NCI-H1930 (cell line): Measurements from ENCODE around the gene CELF2.

ENCODE experiments used
- DNase-seq, 2 experiments: peaks; one replicate each; lab custom pipeline; 2025; lab: John Stamatoyannopoulos, UW

The CELF2 gene

DNA sequence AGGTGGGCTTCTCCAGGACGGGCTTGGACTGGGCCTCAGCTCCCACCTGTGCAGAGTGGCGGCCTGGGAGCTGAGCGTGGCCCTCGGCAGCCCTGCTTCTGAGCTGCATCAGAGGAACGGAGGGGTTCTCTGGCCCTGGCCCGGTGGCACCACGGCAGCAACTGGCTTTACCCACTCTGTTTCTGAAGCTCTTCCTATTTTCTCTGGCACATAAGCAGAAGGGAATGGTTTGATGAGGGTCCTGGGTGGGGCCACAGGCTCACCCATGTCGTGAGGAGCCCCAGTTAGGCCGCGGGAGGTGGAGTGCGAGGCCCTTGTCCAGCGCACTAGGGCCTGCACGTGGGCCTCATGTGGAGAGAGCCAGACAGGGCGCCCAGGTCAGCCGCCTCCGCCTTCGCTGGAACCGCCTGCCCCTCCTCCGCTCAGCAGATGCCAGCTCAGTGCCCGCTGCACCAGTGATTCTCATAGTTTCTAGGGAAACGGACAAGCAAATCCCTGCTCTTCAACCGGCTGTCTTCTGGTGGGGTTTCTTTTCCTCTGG, 284.0 kb downstream of the CELF2 start:
- no peak for DNase-seq

- DNase-seq: no peak
These were observed 284.5 kb downstream of the CELF2 start for GRCh38 chr10:11302181-11302580.

- DNase-seq: no peak
These were observed 285.9 kb downstream of the CELF2 start for GRCh38 chr10:11303361-11304170.

DNA sequence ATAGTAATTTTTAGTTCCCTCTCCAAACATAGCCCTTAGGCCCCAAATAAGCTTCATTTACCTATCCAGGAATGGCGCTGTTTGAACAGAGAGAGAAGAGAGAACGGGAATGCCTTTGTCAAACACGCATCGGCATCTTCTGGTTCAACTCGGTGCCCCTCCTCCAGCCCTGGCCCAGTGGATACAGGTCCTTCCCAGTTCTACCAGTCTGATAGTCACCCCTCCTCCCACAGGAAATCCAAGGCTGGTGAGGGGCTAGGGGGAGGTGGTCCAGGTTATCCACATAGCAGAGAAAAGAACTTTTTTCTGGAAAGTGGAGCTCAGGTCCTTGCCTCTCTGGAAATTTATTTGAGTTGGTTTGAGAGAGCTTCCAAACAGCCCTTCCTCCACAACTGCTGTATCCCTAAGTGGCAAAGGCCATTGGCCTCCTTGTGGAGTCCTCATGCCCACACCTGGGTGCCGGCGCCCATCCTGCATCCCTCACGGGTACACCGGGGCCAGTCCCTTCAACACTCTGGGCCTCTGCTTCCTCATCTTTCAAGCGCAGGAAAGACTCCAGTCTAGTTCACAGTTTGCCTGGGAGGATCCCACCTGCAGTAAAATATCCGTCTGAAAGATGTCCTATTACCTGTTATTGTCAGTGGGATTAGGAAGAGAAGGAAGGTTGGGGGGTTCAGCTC, 287.4 kb downstream of the CELF2 start:
- DNase-seq: no peak

GRCh38 chr10:11305825-11306593, 288.3 kb downstream of the CELF2 start:
- no peak for DNase-seq

- no peak for DNase-seq
These were observed 289.3 kb downstream of the CELF2 start for GRCh38 chr10:11307004-11307403.

DNA sequence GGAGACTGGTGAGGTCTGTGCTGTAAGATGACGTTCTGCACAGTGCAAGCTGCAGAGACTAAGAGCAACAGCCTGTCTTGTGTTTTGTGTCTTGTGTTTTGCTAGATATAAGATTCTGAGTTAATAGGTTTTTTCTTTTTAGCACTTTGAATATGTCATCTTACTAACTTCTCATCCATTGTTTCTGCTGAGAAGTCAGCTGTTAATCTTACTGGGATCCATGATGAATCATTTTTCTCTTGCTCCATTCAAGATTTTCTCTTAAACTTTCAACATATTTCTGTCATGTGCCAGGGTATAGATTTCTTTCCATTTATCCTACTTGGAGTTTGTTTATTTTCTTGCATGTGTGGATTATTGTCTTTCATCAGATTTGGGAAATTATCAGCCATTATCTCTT, 290.3 kb downstream of the CELF2 start:
- DNase-seq: no peak

DNA sequence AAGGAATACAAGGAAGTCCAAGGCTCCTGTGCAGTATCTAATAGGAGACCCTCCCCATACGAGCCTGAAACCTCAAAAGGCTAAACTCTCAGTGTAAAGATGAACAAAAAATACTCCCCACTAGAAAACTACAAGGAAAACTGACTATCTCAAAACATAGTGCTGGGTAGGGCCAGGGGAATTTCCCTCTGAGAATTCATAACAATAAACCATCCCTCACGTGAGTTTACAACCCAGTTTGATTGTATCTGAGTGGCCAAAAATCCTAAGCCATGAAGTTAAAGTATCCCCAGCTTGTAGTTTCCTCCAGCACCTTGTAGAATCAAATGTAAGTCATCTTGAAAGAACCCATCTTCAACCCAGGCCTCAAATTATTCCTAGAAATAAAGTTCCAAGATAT, 293.4 kb downstream of the CELF2 start:
- DNase-seq: no peak

DNA sequence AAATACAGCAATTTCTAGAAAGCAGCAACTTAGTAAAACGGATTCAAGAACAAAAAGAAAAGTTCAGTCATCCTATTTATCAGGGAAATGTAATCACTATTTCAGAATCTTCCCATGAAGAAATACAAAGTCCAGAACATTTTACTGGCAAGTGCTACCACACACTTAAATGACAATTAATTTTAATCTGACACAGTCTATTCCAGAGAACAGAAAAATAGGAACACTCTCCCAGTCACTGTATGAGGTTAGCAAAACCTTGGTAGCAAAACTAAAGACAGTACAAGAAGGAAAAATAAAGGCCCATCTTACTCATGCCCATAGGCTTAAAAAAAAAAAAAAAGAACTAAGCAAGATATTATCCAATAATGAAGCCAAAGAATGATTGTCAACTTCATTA, 295.8 kb downstream of the CELF2 start:
- DNase-seq: no peak

DNA sequence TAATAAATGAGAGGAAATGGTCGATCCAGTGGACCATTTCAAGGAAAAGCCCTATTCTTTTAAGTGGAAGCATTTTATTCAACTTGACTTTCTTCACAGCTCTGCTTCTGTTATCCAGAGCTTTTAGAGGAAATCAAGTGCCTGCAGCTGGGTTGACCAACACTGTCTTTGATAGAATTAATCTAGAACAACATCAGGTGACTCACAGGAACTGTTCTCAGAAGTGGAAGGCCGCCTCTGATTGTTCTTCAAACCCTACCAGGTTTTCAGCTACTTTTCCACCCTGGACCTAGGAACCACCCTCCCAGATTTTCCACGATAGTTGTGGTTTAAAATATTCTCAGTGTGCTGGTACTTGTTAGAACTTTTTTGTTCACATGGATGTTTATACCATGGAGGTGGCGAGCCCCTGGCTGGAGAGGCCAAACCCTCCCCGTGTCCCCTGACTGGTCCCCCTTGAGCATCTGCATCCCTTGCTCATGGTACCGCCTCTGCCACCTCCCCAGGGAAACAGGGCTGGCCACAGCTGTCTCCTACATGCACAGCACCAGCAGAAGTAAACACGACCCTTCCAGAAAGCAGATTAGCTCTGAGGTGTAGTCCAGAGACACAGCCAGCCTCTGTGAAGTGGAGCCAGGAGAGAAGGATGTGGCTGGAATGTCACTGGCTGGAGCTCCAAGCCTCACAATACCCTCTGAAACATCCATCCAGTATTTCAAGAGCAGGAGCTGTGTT, 300.4 kb downstream of the CELF2 start:
- DNase-seq: no peak

- DNase-seq: no peak
These were observed 301.3 kb downstream of the CELF2 start for GRCh38 chr10:11318826-11319598.

- DNase-seq: no peak
These were observed 302.4 kb downstream of the CELF2 start for GRCh38 chr10:11319990-11320602.

GRCh38 chr10:11320809-11321520, 303.3 kb downstream of the CELF2 start:
- DNase-seq: no peak

DNA sequence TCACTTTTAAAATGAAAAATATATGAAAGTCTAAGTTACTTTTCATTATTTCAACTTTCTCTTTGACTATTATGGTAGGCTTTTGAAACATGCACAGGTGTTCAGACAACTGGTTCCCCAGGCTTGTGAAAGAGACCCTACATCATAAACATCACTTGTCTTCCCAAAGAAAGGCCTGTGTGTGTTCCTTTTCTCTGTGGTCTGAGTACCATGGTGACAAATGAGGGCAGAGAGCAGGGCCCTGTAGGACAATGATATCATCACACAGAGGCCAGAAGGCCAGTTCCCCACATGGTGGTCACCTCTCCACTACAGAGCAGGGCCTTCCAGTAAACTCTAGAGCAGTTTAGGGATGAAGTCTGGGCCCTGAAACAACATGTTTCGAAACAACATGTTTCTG, 305.0 kb downstream of the CELF2 start:
- no peak for DNase-seq

- no peak for DNase-seq
These were observed 307.2 kb downstream of the CELF2 start for GRCh38 chr10:11324761-11325321.

DNA sequence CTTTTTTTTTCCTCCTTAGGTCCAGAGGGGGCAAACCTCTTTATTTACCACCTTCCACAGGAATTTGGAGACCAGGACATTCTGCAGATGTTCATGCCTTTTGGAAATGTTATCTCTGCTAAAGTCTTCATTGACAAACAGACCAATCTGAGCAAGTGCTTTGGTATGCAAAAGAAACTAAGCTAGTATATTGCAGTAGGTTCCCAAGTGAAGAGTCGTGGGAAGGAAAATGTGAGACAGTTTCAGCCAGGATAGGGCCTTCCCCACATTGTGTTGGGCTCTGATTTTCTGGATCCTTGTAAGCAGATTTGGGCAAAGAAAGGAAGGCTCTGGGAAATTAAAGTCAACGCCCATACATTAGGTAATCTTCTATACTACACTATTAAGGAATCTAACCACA, 308.1 kb downstream of the CELF2 start:
- DNase-seq: no peak

DNA sequence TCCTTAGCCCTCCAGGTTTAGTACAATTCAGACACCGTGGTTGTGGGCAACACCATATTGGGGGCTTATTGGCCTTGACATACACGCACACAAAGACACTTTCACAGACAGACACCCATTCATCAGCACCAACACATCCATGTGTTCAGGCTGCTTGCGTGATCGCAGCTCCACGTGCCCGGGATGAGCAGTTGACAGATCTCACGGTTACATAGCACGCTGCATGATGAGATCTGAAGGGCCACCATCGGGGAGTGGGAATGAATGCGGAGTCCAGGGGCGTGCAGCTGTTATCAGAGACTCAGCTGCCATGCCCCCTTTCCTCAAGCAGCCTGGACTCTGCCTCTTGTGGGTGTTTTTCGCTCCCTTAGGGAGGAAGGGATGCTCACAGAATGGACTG, 308.6 kb downstream of the CELF2 start:
- no peak for DNase-seq

DNA sequence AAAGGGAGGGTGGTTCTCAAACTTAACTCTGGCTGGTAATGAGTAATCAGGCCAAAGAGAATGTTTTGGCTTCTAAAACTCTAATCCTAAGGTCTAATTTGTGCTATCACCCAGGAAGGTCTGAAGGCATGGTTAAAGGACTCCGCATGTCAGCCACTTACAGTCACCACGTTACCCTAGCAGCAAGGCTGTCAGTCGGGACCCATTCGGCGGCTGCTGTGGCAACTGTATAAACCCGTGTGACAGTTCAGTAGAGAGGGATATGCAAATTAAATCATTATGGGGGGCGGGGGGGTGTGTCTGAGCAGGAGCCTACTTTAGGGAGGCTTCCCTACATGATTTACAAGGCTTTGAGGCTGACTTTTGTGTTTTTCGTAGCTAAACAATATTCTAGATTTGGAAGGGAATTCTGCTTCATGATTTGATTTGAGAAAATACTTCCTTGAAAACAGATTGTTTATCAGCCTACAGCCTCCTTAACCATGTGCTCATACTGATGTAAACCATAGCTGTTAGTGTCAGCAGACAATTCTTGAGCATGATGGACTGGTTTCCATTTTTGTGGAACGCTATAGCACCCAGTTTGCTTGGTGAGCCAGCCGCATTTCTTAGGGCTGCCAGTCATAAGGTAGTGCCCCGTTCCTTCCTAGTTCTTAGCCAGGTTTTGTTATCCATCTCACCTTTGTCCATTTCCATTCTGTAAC, 309.4 kb downstream of the CELF2 start:
- no peak for DNase-seq
